GM19043 (cell line): ENCODE results near the gene MIX23.

Experiments
- ATAC-seq: cut with Tn5 transposase; IDR thresholded peaks from one replicate; pipeline ENCODE4 v1.9.1; 2021; ENCODE audit warnings: low read depth; ENCODE audit not compliant: unreplicated experiment

The MIX23 gene

GRCh38 chr3:122382888-122383666 lies at the start of gene MIX23:
TSS of gene MIX23 (minus strand) at chr3:122383231. CDS start at chr3:122383224, 7 bp downstream.
- ATAC-seq, result peak; percentile 39

- ATAC-seq, result no peak
These were observed 47.3 kb upstream of the MIX23 start for GRCh38 chr3:122430371-122430770.

- no peak for ATAC-seq
These were observed 44.9 kb upstream of the MIX23 start for GRCh38 chr3:122427857-122428471.

- ATAC-seq, result no peak
These were observed 38.8 kb upstream of the MIX23 start for GRCh38 chr3:122421836-122422235.

- no peak for ATAC-seq
These were observed 38.1 kb upstream of the MIX23 start for GRCh38 chr3:122421101-122421500.

- no peak for ATAC-seq
These were observed 33.9 kb upstream of the MIX23 start for GRCh38 chr3:122416966-122417365.

- ATAC-seq, result peak; percentile 83
These were observed 33.0 kb upstream of the MIX23 start, which contains the start of gene WDR5B for GRCh38 chr3:122415762-122416654. TSS of gene WDR5B (minus strand) at chr3:122416062. CDS start at chr3:122415528, 534 bp downstream.

GRCh38 chr3:122415104-122415744 lies 32.2 kb upstream of the MIX23 start:
- ATAC-seq, result peak; percentile 43

- ATAC-seq, result no peak
These were observed 31.4 kb upstream of the MIX23 start for GRCh38 chr3:122414391-122414790.

GRCh38 chr3:122410639-122411038 lies 27.6 kb upstream of the MIX23 start:
- no peak for ATAC-seq

GRCh38 chr3:122410111-122410510 lies 27.1 kb upstream of the MIX23 start:
- ATAC-seq, result no peak

- ATAC-seq, result no peak
These were observed 26.4 kb upstream of the MIX23 start for GRCh38 chr3:122409446-122409845.

- ATAC-seq, result no peak
These were observed 24.9 kb upstream of the MIX23 start for GRCh38 chr3:122407946-122408345.

- ATAC-seq, result no peak
These were observed 23.2 kb upstream of the MIX23 start for GRCh38 chr3:122406198-122406597.

GRCh38 chr3:122405015-122405414 lies 22.0 kb upstream of the MIX23 start:
- ATAC-seq, result no peak

GRCh38 chr3:122403489-122403888 lies 20.5 kb upstream of the MIX23 start:
- no peak for ATAC-seq

- ATAC-seq, result no peak
These were observed 15.9 kb upstream of the MIX23 start for GRCh38 chr3:122398920-122399319.

- ATAC-seq, result no peak
These were observed 14.2 kb upstream of the MIX23 start for GRCh38 chr3:122397201-122397600.

GRCh38 chr3:122396511-122396910 lies 13.5 kb upstream of the MIX23 start:
- no peak for ATAC-seq

GRCh38 chr3:122395582-122395981 lies 12.6 kb upstream of the MIX23 start:
- no peak for ATAC-seq

- ATAC-seq, result no peak
These were observed 11.1 kb upstream of the MIX23 start for GRCh38 chr3:122394173-122394572.
